Measurements from ENCODE around the gene KCNN3.

KCNN3 gene

GRCh38 chr1:154793685-154794084, 76.4 kb downstream of the KCNN3 start:
- TF ChIP-seq CTCF (IDR thresholded peaks at IDR 0.05; ENCODE audit: borderline replicate concordance, control extremely low read depth, extremely low read depth, insufficient read depth, missing control alignments), result no peak
- in situ Hi-C loops (cut with MboI; ENCODE audit: low sequenced_read_pairs, unreplicated experiment), result no loop called here
- DNase-seq (ENCODE audit: low spot score), result no peak

- no peak for DNase-seq (ENCODE audit: low spot score)
- TF ChIP-seq CTCF (IDR thresholded peaks at IDR 0.05; ENCODE audit: borderline replicate concordance, control extremely low read depth, extremely low read depth, insufficient read depth, missing control alignments), result no peak
- in situ Hi-C loops (cut with MboI; ENCODE audit: low sequenced_read_pairs, unreplicated experiment), result no loop called here
Observed at GRCh38 chr1:154792899-154793298, 77.2 kb downstream of the KCNN3 start.

- in situ Hi-C loops (cut with MboI; ENCODE audit: low sequenced_read_pairs, unreplicated experiment), result no loop called here
- peak; percentile 37 for TF ChIP-seq CTCF (IDR thresholded peaks at IDR 0.05; ENCODE audit: borderline replicate concordance, control extremely low read depth, extremely low read depth, insufficient read depth, missing control alignments)
- DNase-seq (ENCODE audit: low spot score), result peak; percentile 87
Observed at GRCh38 chr1:154791292-154792166, 78.6 kb downstream of the KCNN3 start.

GRCh38 chr1:154788886-154789285, 81.2 kb downstream of the KCNN3 start:
- no peak for DNase-seq (ENCODE audit: low spot score)
- no peak for TF ChIP-seq CTCF (IDR thresholded peaks at IDR 0.05; ENCODE audit: borderline replicate concordance, control extremely low read depth, extremely low read depth, insufficient read depth, missing control alignments)
- in situ Hi-C loops (cut with MboI; ENCODE audit: low sequenced_read_pairs, unreplicated experiment), result no loop called here

GRCh38 chr1:154788110-154788870, 81.8 kb downstream of the KCNN3 start:
- TF ChIP-seq CTCF (IDR thresholded peaks at IDR 0.05; ENCODE audit: borderline replicate concordance, control extremely low read depth, extremely low read depth, insufficient read depth, missing control alignments), result no peak
- in situ Hi-C loops (cut with MboI; ENCODE audit: low sequenced_read_pairs, unreplicated experiment), result no loop called here
- DNase-seq (ENCODE audit: low spot score), result no peak

- in situ Hi-C loops (cut with MboI; ENCODE audit: low sequenced_read_pairs, unreplicated experiment), result no loop called here
- TF ChIP-seq CTCF (IDR thresholded peaks at IDR 0.05; ENCODE audit: borderline replicate concordance, control extremely low read depth, extremely low read depth, insufficient read depth, missing control alignments), result no peak
- DNase-seq (ENCODE audit: low spot score), result no peak
Observed at GRCh38 chr1:154786804-154787570, 83.1 kb downstream of the KCNN3 start.

Measured in GM13976 (cell line).